ENCODE results near the gene NCCRP1.

GRCh38 chr19:39171479-39172465, 25.0 kb upstream of the NCCRP1 start:
- TF ChIP-seq POLR2A (IDR thresholded peaks at IDR 0.05) (no peak), POLR2AphosphoS5 (IDR thresholded peaks at IDR 0.05) (no peak), CTCF (IDR thresholded peaks at IDR 0.05 in 8 of 11, conservative IDR thresholded peaks at IDR 0.05 in 3 of 11) (no peak)
